Hair follicular keratinocyte (primary cell): Measurements from ENCODE around the gene FUT8. TPM values are rescaled to one million over a fixed set of nuclear protein-coding genes. Genes with fewer than 3 reads are reported as not detected.

ENCODE experiments used
- total RNA-seq: library from RNA; depleted of rRNA; stranded (reverse); fragments of >200 nt; gene quantifications from 2 replicates; pipeline ENCODE4 v1.2.3, GENCODE V29; 2015

FUT8 gene
- total RNA-seq = 20.6 and 41.2 TPM in 2 replicates

GRCh38 chr14:65412032-65412846 is at the start of gene FUT8:
Gene FUT8 (plus strand): TSS chr14:65412730. CDS start chr14:65561564, 148,834 bp downstream.

